HCT116 (cell line): ENCODE results near the gene PXMP2. TPM values are rescaled to one million over a fixed set of nuclear protein-coding genes. Genes with fewer than 3 reads are reported as not detected.

Experiments
- ATAC-seq: fragments of 200-7000 bp; cut with Tn5 transposase; 2 replicates; pipeline ENCODE4 v1.9.1; 2020; ENCODE audit warnings: mild to moderate bottlenecking, moderate library complexity
- BruUV-seq: library from RNA; stranded (reverse); fragments of 400-500 nt; replicated peaks from 2 replicates; lab custom pipeline; 2021; lab: Mats Ljungman, UMichigan
- CTCF ChIA-PET: fragments of 300-600 bp; sonication (Branson Sonifier 250); formaldehyde crosslinking; loops from one replicate; lab custom pipeline; 2021; ENCODE audit warnings: antibody characterized with exemption; lab: Charles Lee
- POLR2A ChIA-PET: fragments of 300-600, 350-600 bp; sonication (Branson Sonifier 250); formaldehyde crosslinking; loops from one replicate; lab custom pipeline; 2021; ENCODE audit warnings: antibody characterized with exemption; lab: Charles Lee
- RAD21 ChIA-PET, 2 experiments: fragments of 300-600 bp; sonication (Branson Sonifier 250); formaldehyde crosslinking; loops; one replicate each; lab custom pipeline; 2023; ENCODE audit warnings: low total read pairs in 2 of 2; ENCODE audit not compliant: uncharacterized antibody in 2 of 2, unreplicated experiment in 2 of 2, low non-redundant PET in 1 of 2; lab: Charles Lee
- DNase-seq: peaks from one replicate; pipeline ENCODE4 v3.0.0-alpha.2; 2010; ENCODE audit warnings: low read depth, low spot score
- H2AFZ ChIP-seq: fragments of 200-600 bp; shearing (Covaris generic), sonication (generic); 2 replicates; pipeline ENCODE4 v1.6.1; 2017; ENCODE audit warnings: low read depth, mixed run types, mixed read lengths, antibody characterized with exemption, low read length; ENCODE audit not compliant: poor library complexity, severe bottlenecking
- H3K27ac ChIP-seq: 2 replicates; pipeline ENCODE4 v1.5.1; 2012; ENCODE audit warnings: low read depth, low read length
- H3K27me3 ChIP-seq: fragments of 200-600 bp; sonication (generic); 2 replicates; pipeline ENCODE4 v1.6.1; 2016; ENCODE audit warnings: mixed run types, low read length, mixed read lengths; ENCODE audit not compliant: insufficient read depth
- H3K36me3 ChIP-seq, 2 experiments: fragments of 200-500 bp in 1 of 2; fragments of 200-600 bp in 1 of 2; sonication (Bioruptor generic) in 1 of 2; sonication (generic) in 1 of 2; 2 replicates each; pipeline versions ENCODE4 v1.5.1 to v1.6.1; 2014 to 2016; ENCODE audit warnings: low read length in 2 of 2, inconsistent platforms in 1 of 2, mixed read lengths in 1 of 2, mixed run types in 1 of 2; ENCODE audit not compliant: insufficient read depth in 2 of 2, control insufficient read depth in 1 of 2
- H3K4me1 ChIP-seq, 2 experiments: fragments of 200-600 bp in 1 of 2; sonication (generic) in 1 of 2; 2 replicates each; pipeline versions ENCODE4 v1.5.1 to v1.6.1; 2012 to 2017; ENCODE audit warnings: low read length in 2 of 2, inconsistent platforms in 1 of 2, mild to moderate bottlenecking in 1 of 2, mixed read lengths in 1 of 2, mixed run types in 1 of 2, moderate library complexity in 1 of 2; ENCODE audit not compliant: insufficient read depth in 2 of 2, control insufficient read depth in 1 of 2
- H3K4me2 ChIP-seq: fragments of 200-600 bp; sonication (generic); 2 replicates; pipeline ENCODE4 v1.6.1; 2017; ENCODE audit warnings: mixed run types, low read length, mixed read lengths
- H3K4me3 ChIP-seq, 2 experiments: fragments of 200-600 bp in 1 of 2; sonication (generic) in 1 of 2; replicated peaks in 1 of 2; 2 replicates each; pipeline ENCODE4 v1.5.1; 2011 to 2016; ENCODE audit warnings: low read length in 2 of 2, control low read depth in 1 of 2, low read depth in 1 of 2, mild to moderate bottlenecking in 1 of 2, mixed read lengths in 1 of 2, mixed run types in 1 of 2
- H3K79me2 ChIP-seq: fragments of 200-600 bp; sonication (generic); 2 replicates; pipeline ENCODE4 v1.6.1; 2017; ENCODE audit warnings: mild to moderate bottlenecking, mixed run types, low read length, moderate library complexity, mixed read lengths; ENCODE audit not compliant: insufficient read depth
- H3K9ac ChIP-seq: fragments of 200-600 bp; sonication (generic); 2 replicates; pipeline ENCODE4 v1.6.1; 2016; ENCODE audit warnings: low read length, mixed read lengths
- H3K9me2 ChIP-seq: fragments of 200-600 bp; sonication (generic), shearing (Covaris generic); 2 replicates; pipeline ENCODE4 v1.6.1; 2017; ENCODE audit warnings: mixed run types, mild to moderate bottlenecking, moderate library complexity; ENCODE audit not compliant: insufficient read depth
- H3K9me3 ChIP-seq, 2 experiments: fragments of 200-500 bp in 1 of 2; fragments of 200-600 bp in 1 of 2; sonication (Bioruptor generic) in 1 of 2; sonication (generic) in 1 of 2; 2 replicates each; pipeline ENCODE4 v1.6.1; 2014 to 2017; ENCODE audit warnings: low read length in 2 of 2, mixed read lengths in 2 of 2, inconsistent platforms in 1 of 2, low read depth in 1 of 2, mild to moderate bottlenecking in 1 of 2, mixed run types in 1 of 2, moderate library complexity in 1 of 2; ENCODE audit not compliant: control insufficient read depth in 1 of 2, insufficient read depth in 1 of 2
- H4K20me1 ChIP-seq: fragments of 200-600 bp; sonication (generic), shearing (Covaris generic); 2 replicates; pipeline ENCODE4 v1.6.1; 2017; ENCODE audit warnings: mixed run types, mild to moderate bottlenecking, moderate library complexity; ENCODE audit not compliant: insufficient read depth
- ATF3 ChIP-seq: IDR thresholded peaks from 2 replicates; pipeline ENCODE4 v1.6.1; 2012
- CEBPB ChIP-seq: IDR thresholded peaks from 2 replicates; pipeline ENCODE4 v1.6.1; 2012; ENCODE audit warnings: low read depth
- EGR1 ChIP-seq: IDR thresholded peaks from 2 replicates; pipeline ENCODE4 v1.6.1; 2012; ENCODE audit warnings: low read depth
- EZH2phosphoT487 ChIP-seq: fragments of 200-600 bp; IDR thresholded peaks from 2 replicates; pipeline ENCODE4 v1.6.1; 2018; ENCODE audit warnings: antibody characterized with exemption, borderline replicate concordance
- FOSL1 ChIP-seq: IDR thresholded peaks from 2 replicates; pipeline ENCODE4 v1.6.1; 2012; ENCODE audit warnings: low read depth
- JUND ChIP-seq: IDR thresholded peaks from 2 replicates; pipeline ENCODE4 v1.6.1; 2012
- MAX ChIP-seq: IDR thresholded peaks from 2 replicates; pipeline ENCODE4 v1.6.1; 2012
- POLR2AphosphoS5 ChIP-seq: IDR thresholded peaks from 2 replicates; pipeline ENCODE4 v1.6.1; 2011; ENCODE audit warnings: mild to moderate bottlenecking, low read depth, low read length, moderate library complexity
- RAD21 ChIP-seq: IDR thresholded peaks from 2 replicates; pipeline ENCODE4 v1.6.1; 2012; ENCODE audit warnings: low read depth, mild to moderate bottlenecking
- SIN3A ChIP-seq: IDR thresholded peaks from 2 replicates; pipeline ENCODE4 v1.6.1; 2012; ENCODE audit warnings: low read depth
- TCF7L2 ChIP-seq: IDR thresholded peaks from 2 replicates; pipeline ENCODE4 v1.7.0; 2011; ENCODE audit warnings: borderline replicate concordance, inconsistent platforms; ENCODE audit not compliant: insufficient read depth, insufficient read length; ENCODE audit errors: extremely low read depth
- intact Hi-C: fragments of 100-400 bp; cut with micrococcal nuclease; formaldehyde crosslinking; loops from 2 replicates; pipeline ENCODE4 v1.10.0; 2022
- total RNA-seq: library from RNA; stranded (reverse); gene quantifications from one replicate; pipeline ENCODE4 v1.2.1, GENCODE V29; 2021; ENCODE audit not compliant: unreplicated experiment
- TF ChIP-seq, protein P1 (sequence below): IDR thresholded peaks from 2 replicates; pipeline ENCODE4 v1.6.1; 2011; ENCODE audit warnings: mild to moderate bottlenecking, low read length, moderate library complexity; ENCODE audit not compliant: insufficient replicate concordance; ENCODE audit errors: extremely low read depth

Gene PXMP2
- total RNA-seq, 1 experiment from 2014 or later, result 30.9 TPM

- TF ChIP-seq CEBPB, result no peak
- no peak for TF ChIP-seq RAD21
- no peak for TF ChIP-seq TCF7L2
- no peak for TF ChIP-seq FOSL1
- TF ChIP-seq, all 23 proteins: peak for 0
Observed at GRCh38 chr12:132657004-132657727, 30.2 kb upstream of the PXMP2 start (continued).

DNA sequence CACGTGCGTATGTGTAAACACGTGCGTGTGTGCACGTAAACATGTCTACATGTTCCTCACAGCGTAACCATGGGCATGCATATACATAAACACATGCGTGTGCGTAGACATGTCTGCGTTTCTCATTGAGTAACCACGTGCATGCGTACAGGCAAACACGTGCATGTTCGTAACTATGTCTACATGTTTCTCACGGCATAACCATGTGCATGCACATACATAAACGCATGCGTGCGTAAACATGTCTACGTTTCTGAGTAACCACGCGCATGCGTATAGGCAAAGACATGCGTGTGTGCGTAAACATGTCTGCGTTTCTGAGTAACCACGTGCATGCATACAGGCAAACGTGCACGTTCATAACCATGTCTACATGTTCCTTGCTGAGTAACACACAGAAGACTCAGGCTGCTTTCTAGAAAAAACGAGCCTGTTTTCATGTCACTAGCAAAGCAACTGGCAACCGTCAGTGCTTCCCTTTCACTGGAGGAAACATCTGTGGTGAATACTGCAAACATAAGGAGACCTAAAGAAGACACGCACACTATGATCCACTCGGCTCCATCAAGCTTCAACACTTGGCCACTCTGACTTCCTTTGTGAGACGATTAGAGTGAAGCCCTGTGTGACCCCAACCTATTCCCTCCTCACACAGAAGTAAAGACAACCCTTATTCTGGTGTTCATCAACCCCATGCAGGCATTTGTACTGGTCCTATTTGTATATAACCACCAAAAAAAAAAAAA, 29.1 kb upstream of the PXMP2 start:
- ChIA-PET POLR2A (no interaction called here), RAD21 (no interaction called here), CTCF (no interaction called here)
- Histone ChIP-seq H3K4me3 (no peak overlapping the region), H3K9me3 (no peaks in the 10 kb centered on the region), H4K20me1 (no peaks in the 10 kb centered on the region), H3K79me2 (0 out of 2 replicates have a peak, but pooled peaks cover 3% of the 10 kb centered on the region), H3K4me2 (no peak overlapping the region), H3K36me3 (peaks cover 66 to 78% of the 10 kb centered on the region in 2 experiments), H2AFZ (no peak overlapping the region), H3K9me2 (no peaks in the 10 kb centered on the region), H3K9ac (no peak overlapping the region), H3K4me1 (no peaks in the 10 kb centered on the region), H3K27ac (no peak overlapping the region), H3K27me3 (no peaks in the 10 kb centered on the region)
- ATAC-seq (no peak), DNase-seq (no peak)
- TF ChIP-seq JUND, result no peak
- intact Hi-C loops, result no loop called here
- BruUV-seq, result no TSS peak

GRCh38 chr12:132659146-132659545, 28.2 kb upstream of the PXMP2 start:
- Histone ChIP-seq H2AFZ (no peak overlapping the region), H3K79me2 (0 out of 2 replicates have a peak, but pooled peaks cover 3% of the 10 kb centered on the region), H3K27ac (no peak overlapping the region), H3K9ac (no peak overlapping the region), H3K27me3 (no peaks in the 10 kb centered on the region), H4K20me1 (no peaks in the 10 kb centered on the region), H3K36me3 (peaks cover 60 to 77% of the 10 kb centered on the region in 2 experiments), H3K4me2 (no peak overlapping the region), H3K9me2 (no peaks in the 10 kb centered on the region), H3K4me1 (no peaks in the 10 kb centered on the region), H3K9me3 (no peaks in the 10 kb centered on the region), H3K4me3 (no peak overlapping the region)
- ChIA-PET CTCF (no interaction called here), RAD21 (no interaction called here), POLR2A (no interaction called here)
- BruUV-seq, result no TSS peak
- intact Hi-C loops, result no loop called here
- ATAC-seq (no peak), DNase-seq (no peak)
- TF ChIP-seq JUND, result no peak
- no peak for TF ChIP-seq MAX
- TF ChIP-seq EGR1, result no peak
- TF ChIP-seq, protein P1, sequence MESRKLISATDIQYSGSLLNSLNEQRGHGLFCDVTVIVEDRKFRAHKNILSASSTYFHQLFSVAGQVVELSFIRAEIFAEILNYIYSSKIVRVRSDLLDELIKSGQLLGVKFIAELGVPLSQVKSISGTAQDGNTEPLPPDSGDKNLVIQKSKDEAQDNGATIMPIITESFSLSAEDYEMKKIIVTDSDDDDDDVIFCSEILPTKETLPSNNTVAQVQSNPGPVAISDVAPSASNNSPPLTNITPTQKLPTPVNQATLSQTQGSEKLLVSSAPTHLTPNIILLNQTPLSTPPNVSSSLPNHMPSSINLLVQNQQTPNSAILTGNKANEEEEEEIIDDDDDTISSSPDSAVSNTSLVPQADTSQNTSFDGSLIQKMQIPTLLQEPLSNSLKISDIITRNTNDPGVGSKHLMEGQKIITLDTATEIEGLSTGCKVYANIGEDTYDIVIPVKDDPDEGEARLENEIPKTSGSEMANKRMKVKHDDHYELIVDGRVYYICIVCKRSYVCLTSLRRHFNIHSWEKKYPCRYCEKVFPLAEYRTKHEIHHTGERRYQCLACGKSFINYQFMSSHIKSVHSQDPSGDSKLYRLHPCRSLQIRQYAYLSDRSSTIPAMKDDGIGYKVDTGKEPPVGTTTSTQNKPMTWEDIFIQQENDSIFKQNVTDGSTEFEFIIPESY, result no peak
- no peak for TF ChIP-seq ATF3
- TF ChIP-seq POLR2AphosphoS5, result no peak
- TF ChIP-seq SIN3A, result no peak
- no peak for TF ChIP-seq EZH2phosphoT487
- no peak for TF ChIP-seq TCF7L2
